NCI-H2227 (cell line): ENCODE results near the gene DUSP9.
A peak's percentile ranks its signal among the peaks of the same experiment; 100 is the strongest.

ENCODE experiments used
- DNase-seq: peaks from one replicate; lab custom pipeline; 2025; ENCODE audit not compliant: unreplicated experiment; lab: John Stamatoyannopoulos, UW

The DUSP9 gene

DNA sequence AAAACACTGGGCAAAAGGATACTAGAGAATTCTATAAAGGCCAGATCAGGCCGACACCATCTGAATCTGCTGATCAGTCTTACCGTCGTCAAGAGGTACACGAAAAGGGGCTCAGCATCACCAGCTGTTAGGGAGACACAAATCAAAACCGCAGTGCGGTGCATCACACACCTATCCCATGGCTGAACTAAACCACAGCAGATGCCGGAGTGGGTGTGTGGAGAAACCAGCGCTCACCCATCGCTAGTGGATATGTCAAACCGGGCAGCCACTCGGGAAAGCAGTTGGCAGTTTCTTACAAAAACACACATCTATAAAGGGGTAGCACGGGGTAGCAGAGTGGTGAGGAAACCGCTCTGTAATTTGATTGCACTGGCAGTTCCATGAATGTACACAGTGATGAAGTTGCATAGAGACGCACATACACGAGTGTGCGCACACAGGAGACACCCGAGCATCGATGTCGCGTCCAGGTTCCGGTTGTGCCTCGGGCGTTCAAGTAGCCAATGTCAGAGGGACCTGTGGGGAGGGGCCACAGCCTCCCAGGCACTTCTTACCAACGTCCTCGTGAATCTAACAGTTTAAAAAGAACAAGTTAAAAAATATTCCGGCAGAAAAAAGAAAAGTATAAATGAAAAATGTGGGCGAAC is 24.9 kb upstream of the DUSP9 start:
- no peak for DNase-seq

DNA sequence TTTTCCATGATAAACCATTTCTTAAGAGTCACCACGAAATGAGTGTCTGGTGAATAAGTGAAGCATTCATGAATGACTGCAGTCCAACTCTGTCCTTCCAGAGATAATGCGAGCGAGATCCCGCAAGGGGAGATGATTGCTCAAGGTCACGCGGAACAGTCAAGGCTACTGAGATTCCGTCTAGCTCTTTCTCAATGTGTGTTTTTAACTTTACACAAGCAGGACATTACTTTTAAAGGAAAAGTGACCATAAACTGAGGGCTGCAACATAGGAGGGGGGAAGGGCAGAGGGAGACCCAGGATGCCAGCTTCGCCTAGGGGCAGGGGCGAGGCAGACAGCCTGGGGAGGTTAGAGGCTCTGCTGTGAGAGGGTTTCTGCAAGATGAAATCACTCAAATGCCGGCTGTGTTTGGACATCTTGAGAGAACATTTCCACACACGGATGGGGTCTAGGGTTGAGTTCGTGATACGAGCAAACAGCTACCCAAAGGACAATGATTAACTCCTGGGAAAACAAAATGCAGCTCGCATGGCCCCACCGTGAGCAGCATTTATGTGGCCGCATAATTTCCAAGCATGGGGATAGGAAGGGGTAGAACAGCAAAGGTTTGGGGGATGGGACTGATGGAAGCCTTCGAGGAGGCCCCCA is 24.2 kb upstream of the DUSP9 start:
- DNase-seq: no peak

DNA sequence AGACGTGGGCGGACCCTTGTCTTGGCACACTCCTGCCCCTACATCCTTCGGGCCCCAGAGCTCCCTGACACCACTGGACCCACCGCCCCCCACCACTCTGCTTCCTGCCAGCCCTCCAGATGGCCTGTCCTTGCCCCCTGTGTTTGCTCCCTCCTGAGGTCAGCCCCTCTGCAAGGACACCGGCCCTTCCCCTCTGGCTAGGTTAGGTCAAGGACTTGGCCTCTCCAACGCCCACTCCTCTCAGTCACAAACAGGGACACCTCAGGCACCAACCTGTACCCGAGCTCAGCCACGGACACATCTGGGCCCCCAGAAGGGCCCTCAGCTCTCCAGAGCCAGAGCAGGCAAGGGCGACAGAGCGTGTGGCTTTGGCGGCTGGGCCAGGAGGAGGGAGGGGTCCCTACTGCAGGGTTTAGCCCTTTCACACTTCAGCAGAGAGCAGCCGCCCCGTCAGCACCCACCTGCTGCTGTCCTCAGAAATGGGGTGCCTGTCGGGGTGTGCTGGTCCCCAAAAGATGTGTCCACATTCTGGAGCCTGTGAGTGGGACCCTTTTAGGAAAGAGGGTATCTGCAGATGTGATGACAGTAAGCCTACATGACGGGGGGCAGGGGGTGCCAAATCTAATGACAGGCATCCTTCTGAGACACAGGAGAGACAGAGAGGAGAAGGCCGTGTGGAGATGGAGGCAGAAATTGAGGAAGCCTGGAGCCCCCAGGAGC is 23.5 kb upstream of the DUSP9 start:
- DNase-seq: no peak

DNA sequence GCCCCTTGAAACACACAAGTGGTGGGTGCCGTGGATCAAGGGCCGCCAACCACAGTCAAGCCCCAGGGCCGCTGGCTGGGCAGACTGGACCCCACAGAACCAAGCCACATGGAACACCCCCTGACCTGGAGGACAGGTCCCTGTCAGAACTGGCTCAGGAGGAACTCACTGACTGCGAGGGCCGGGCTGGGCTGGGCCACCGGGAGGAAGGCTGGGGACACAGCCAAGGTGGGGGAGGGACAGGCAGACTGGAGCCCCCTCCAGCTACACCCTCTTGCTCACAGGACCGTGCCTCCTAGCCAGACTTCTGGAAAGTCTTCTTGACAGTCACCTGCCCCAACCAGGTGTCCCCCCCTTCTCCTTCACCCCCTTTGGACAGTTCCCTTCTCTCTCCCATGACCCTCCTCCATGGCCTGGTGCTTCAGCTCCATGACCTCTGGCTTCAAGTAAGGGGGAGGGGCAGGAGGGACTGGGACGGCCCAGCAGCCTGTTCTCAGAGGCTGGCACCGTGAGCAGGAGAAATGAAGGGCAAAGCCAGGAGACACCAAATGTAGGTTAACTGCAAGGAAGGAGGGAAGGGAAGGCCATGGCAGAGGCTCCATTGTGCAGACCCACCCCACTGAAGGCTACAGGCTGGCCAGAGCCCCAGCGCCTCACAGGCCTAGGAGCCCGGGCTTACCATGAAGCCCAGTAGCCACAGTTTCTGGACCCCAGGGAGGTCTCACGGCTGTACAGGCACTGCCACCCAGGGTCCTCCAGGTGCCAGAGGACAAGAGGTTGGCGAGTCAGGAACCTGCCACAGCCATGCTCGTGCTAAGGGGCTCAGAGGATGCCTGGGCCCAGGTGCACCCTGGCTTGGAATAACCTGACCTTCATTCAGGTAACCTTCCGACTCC is 22.6 kb upstream of the DUSP9 start:
- DNase-seq: no peak

DNA sequence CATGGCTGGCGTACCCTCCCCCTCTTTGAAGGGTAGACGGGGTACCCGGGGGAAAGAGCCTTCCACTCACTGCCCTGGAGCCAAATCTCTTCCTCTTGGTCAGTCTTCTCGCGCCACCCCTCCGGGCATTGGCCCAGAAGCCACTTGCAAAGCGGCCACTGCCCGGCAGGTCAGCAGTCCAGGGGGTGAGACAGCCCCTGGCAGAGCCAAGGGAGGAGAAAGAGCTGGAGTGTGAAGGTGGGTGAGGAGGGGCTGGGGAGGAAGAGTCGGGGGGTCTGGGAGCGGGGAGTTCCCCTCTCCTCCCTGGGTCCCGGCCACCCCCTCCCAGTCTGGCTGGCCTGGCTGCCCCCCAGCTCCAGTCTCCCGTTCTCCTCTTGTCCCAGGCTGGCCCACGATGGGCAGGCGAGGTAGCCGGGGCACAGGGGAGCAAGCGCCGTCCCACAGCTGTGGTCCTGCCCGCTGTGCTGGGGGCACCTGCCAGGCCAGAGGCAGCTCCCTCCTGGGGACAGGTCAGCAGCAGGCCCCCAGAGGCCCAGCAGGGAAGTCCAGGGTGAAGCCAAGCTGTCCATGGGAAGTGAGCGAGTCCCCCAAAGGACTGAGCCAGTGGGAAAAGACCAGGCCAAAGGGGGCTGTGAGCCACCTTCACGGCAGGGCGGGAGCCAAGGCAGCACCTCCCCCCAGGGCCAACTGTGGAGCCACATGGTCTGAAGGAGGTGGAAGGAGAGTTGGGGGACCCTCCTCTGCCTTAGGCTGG is 21.6 kb upstream of the DUSP9 start:
- no peak for DNase-seq

DNA sequence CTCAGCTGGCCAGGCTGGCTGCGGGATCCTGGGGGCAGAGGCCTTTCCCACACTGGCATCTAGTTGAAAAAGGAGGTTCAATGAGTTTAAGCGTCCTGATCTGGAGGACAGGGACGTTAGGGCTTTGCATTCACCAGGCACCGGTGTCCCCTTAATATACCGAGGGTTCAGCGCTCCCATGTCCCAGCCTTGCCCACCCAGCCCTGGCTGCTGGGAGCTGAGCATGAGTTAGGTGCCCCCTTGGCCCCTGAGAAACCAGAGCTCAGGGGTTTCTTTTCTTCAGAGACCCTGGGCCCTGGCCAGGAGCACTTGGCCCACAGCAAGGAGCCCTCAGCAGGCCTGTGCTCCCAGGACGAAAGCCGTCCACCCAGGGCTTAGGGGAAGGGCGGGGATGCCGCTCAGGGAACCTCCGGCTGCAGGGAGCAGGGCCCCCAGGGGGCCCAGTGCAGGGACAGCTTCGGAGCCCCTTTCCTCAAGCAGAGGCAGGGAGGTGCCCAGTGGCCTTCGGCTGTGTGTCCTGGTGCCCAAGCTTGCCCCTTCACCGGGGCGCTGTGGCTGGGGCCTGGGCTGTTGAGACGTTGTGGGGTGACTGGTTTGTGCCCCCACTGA is 20.9 kb upstream of the DUSP9 start:
- no peak for DNase-seq

DNA sequence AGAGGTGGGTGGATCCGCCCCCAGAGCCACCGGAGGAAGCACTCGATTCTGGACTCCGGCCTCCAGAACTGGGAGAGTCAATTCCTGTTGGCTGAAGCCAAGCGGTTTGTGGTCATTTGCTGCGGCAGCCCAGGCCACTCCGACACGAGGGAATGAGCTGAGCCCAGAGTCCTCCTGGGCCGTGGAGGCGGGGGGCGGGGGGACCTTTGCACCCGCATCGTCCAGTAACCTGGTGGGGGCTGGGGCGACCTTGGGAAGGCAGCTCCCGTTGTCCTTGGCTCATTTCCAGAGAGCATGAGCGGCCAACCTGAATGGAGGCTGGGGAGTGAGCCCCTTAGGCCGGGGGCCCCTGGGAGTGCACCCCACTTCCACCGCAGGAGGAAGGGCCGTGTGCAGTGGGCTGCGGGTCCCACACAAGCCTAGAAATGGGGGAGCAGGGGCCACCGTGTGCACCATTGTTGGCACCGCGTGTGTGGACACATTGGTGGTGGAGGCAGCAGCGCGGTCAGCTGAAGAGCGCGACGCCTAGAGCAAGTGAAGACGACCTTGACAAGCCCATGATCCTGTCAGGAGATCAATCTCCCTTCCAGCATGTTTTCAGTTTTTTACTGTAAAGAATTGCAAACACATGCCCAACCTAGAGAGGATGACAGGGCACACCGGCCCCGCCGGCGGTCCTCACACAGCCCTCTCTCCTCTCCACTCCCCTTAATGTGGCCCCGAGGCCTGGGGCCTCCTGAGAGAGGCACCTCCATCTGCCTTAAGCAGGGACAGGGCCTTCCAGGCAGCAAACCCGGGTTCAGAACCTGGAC is 19.9 kb upstream of the DUSP9 start:
- DNase-seq: no peak

DNA sequence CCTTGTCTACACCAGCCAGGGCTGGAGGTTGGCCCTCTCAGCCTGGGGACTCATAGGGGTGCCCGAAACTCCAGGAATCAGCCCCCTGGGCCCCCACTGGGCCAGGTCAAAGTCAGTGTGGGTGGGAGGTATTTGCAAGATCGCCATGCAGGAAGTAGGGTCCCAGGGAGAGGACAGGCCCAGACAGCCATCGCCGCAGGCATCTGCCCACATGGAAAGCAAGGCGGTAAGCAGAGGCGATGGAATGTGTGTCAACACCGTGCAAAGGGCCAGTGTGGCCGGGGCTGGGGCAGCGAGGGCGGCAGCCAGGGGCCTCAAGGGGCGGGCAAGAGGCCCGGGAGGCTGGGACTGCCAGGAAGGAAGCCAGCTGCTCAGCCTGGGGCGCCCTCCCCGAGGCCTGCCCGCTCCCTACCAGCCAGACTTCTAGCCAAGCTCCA is 19.3 kb upstream of the DUSP9 start:
- DNase-seq: no peak

DNA sequence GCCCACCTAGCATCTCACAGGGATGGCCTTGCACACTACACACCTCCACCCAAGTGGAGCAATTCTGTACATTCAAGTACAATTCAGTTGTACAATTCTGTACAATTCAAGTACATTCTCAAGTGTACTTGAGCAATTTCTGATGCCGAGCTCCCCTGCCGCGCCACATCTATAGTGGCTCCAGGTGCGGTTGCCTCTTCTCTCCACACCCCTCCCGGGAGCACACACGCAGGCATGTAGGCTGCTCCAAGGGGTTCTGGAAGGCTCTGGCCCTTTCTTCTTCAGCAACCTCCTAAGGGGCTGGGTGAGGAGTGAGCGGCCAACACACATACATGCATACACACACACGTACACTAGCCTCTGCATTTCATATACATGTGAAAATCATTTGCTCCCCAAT is 18.9 kb upstream of the DUSP9 start:
- peak; percentile 17 for DNase-seq

DNA sequence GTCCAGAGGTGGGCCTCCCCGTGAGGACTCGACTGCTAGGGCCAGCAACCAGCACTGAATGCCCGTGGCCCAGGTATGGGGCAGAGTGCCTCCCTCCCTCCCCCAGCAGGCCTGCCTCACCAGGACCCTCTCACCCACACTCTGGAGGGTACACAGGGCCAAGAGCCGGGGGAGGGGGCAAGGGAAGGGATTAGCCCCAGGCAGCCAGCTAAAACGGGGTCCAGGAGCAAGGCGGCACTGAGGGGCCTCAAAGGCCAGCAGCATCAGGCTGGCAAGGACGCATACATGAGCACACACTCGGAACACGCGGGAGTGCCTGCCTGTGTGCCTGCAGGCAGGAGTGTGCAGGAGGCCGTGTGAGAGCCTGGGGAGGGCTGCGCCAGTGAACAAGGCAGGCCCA is 18.3 kb upstream of the DUSP9 start:
- DNase-seq: no peak

DNA sequence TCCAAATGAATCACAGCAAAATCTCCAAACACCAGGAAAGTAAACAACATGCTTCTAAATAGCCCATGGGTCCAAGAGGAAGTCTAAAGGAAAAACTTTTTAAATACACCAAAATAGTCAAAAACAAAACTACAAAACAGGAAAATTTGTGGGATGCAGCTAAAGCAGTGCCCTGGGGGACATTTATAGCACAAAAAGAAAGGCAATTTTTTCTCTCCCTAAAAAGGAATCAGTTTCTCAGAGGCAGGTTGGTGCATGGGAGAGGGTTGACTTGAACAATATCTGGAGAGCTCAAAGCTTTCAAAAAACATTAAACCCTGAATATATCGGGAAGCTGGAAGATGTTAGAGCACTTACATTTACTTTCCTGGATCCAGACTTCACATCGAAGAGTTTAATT is 15.7 kb upstream of the DUSP9 start:
- DNase-seq: no peak

DNA sequence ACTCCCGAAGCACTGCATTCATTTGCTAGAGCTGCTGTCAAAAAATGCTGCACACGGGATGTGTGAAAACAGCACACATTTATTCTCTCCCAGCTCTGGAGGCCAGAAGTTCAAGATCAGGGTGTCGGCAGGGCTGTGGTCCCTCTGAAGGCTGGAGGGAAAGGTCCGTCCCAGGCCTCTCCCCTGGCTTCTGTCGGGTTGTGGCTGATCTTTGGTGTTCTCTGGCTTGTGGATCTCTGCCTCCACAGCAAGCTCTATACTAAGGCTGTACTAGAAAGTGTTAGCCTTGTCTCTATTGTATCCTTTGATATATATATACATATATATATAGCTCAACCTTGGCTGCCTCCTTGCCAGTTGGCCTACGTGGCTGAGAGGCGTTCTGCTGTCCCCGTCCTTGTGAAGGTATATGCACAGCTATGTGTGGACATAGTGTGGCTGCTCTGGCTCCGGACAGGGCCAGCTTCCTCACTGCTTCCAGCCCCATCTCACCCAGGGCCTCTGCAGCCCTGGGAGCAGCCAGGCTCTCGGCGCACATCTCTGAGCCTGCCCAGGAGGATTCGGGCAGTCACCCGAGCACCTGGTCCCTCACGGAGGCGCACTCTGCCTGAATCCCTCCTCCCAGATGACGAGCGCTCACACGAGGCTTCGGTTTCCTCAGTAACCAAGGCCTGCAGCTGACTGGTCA is 15.0 kb upstream of the DUSP9 start:
- no peak for DNase-seq

DNA sequence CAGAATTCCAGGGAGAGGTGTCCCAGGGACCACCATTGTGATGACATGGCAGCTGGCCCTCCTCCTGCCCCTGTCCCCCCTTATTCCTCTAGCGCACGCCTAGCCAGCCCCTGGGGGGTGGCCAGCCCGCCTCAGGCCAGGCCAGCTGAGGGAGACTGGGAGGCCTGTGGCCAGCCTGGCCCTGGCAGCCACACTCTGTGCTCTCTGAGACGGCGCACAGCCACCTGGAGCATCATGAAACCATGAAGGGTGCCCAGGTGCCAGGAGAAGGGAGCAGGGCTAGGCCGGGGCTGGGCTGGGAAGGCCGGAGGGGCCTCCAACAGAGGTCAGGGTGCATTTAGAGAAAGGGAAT is 14.4 kb upstream of the DUSP9 start:
- DNase-seq: no peak

DNA sequence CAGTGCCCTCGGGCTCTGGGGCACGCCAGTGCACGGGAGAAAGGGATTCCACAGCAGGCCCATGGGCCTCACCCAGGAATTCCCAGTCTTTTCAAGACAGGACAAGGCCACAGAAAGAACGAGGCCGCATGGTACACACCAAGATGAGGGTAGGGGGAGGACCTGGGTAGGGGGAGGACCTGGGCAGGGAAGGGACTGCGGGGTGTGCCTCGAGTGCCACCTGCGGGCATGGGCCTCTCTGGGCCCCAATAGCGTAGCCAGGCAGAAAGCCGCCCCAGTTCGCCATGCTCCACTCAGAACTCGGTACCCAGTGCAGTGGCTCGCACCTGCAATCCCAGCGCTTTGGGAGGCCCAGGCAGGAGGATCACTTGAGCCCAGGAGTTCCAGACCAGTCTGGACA is 14.0 kb upstream of the DUSP9 start:
- DNase-seq: no peak

DNA sequence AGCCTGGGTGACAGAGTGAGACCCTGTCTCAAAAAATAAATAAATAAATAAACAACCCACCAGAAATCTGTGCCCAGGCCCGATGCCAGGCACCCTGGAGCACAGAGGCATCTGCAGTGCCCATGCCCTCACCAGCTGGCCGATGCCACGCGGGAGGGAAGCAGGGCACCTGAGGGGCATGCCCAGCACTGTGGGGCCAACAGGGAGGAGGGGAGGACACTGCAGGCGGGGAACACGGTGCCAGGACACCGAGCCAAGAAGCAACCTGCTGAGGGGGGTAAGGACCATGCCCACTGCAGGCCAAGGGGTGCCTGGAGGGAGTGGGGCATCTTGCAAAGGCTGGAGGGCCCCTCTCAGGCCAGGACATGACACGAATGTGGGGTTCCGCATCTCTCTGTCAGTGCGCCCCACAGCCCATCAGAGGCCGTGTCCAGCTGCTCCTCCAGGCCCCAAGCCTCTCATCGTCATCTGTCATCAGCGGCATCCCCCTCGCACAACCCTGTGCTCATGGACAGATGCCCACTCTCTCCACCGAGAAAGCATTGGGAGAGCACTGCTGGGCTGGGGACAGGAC is 13.3 kb upstream of the DUSP9 start:
- no peak for DNase-seq

DNA sequence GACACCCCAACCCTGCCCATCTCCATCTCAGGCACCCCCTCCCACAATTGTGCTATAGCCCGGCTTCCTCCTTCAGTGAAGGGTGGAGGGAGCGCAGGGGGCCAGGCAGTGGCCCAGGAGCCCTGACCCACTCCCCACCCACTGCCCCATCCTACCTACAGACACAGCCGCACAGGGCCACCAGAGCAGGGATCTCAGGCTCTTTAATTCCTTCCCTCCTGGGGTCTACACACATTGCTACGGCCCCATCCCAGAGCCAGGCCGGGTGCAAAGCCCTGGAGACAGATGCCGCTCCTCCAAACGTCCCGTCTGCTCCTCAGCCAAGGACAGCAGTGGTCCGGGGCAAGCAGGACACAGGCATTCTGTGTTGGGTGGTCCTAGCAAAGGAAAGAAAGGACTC is 12.8 kb upstream of the DUSP9 start:
- no peak for DNase-seq

DNA sequence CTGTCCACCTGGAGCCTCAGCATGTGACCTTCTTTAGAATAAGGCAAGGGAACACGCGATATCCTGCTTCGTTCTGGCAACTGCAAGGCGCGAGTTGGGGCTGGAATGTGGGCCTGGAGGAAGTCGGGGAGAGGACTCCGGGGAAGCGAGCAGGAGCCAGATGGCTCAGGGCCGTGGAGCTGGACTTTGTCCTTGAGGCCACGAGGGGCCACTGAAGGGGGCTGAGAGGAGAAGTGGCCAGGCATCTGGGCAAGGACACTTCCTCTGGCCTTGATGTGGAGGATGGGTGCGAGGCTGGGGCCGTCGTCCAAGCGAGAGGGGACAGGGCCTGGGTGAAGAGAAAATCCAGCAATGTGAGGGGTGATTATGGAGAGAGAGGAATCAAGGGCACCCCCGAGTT is 12.2 kb upstream of the DUSP9 start:
- DNase-seq: no peak

DNA sequence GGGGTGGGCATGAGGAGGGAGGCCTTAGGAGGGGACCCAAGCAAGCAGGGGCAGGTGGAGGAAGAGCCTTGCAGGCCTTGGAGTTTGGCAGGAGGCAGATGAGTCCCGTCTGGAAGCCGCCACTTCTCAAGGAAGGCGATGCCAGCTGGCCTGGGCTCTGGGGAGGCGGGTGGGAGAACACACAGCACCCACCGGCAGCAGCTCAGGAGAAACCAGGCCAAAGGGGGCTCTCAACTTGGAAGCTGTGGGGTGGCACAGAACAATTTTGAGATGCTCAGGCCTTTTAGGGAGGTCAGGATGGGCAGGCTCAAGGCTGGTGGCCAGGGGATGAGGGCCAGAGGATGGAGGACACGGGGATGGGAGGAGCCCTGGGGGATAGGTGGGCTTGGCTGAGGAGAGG is 11.6 kb upstream of the DUSP9 start:
- no peak for DNase-seq
